ENCODE results near the gene TRIM29.
A peak's percentile ranks its signal among the peaks of the same experiment; 100 is the strongest.

Gene TRIM29

DNA sequence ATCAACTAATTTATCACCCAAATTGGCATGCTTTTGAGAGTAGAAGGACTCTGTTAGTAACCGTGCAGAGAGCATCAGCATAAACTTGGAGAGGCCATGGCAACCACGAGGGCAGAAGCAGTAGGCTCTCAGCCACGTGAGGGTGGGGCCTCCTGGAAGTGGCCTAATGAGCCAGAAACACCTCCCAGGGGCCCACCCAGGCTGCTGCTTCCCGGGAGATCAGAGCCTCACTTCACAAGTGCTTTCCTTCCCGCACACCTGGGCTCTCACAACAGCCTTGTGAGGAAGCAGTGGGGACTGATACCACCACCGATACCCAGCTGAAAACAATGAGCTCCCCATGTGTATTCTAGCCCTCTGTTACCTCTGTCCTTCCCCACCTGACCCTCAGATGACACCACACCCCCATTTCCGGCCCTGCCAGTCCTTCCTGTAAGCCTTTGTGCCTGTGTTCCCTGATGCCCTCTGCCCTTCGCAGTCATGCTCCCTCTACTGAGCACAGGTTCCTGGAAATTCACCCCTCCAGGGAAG, 17.0 kb downstream of the TRIM29 start:
- DNase-seq: no peak

DNA sequence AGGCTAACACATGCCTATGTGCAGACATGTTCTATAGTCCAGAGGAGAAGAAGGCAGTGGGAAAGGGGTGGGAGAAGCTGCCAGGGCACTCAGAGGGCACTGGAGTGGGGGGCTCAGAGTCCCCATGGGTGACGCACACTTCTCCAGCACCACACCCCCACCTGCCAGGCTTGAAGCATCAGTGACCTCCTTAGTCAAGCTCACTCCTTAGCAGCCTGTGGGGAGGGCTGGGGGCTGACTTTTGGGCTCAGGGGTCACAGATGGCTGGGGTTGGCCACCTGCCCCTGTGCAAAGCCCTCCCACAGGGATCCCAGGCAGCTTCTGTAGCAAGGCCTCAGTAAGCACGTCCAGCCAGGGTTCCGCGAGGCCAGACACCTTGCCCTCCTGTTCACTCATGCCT, 18.8 kb downstream of the TRIM29 start:
- no peak for DNase-seq

- DNase-seq: no peak
Measured at GRCh38 chr11:120117991-120118390, 19.9 kb downstream of the TRIM29 start.

DNA sequence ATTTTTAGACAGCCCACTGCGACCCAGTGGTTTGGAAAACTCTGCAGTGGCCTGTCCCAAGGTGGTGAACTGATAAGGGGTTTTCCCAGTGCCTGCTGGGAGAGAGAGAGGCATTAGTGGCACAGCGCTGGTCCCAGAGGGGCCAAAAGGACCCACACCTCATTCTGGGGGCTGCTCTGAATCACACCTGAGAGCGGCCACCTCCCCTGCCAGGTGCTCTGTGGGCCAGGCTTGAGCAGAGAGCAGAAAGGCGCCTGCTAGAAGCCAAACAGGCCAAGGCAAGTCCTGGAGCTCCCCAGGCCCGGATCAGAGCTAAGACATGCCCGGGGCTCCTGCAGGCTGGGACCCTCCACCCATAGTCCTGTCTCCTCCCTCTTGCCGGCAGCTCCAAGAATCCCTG, 20.9 kb downstream of the TRIM29 start:
- no peak for DNase-seq

DNA sequence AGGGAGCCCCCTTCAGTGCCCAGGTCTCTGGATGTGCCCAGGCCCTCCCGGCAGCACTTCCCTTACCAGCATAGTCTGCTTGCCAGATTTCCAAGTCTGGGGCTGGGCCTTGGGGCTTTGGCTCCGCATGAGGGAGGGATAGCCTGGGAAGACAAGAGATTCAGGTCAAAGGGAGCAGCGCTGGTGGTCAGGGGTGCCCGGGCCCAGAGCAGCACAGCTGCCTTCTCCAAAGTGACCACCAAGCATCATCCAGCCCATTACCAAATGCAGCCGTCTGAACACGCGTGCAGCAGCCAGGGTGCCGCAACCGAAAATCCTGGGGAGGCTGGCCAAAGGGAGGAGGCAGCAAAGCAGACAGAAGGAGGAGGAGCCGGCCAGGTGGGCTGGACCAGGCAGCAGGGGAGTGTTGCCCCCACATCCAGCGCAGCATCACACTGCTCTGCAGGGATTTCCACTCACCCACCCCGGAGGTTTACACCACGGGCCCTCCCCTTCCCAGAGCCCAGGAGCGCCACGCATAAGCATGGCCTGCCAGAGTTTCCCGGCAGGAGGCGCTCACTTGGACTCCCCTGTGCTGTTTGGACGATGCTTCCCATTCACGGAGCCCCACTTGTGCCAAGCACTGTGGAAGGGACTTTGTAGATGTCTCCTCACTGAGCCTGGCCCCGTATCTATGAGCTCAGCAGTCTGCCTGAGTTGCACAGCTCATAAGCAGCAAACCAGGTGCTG, 22.5 kb downstream of the TRIM29 start:
- no peak for DNase-seq

GRCh38 chr11:120112174-120112796, 25.6 kb downstream of the TRIM29 start:
- no peak for DNase-seq

GRCh38 chr11:120109531-120109930, 28.4 kb downstream of the TRIM29 start:
- no peak for DNase-seq

DNA sequence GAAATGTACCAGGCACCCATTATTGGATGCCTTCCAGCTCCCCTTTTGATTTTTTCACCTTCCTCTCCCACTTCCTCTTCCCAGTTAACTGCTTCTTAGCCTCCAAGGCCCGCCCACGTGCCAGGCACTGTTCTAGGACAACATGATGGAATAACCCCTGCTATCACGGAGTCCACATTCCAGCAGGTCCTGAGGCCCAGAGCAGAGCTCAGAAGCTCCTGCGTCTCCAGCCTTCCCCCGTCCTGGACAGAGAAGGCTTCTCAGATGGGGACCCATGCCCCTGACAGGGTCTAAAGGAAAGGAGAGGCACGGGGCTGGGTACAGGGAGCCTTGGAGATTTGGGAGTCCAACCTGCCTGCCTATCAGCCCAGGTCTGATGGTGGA, 29.1 kb downstream of the TRIM29 start:
- DNase-seq: no peak

DNA sequence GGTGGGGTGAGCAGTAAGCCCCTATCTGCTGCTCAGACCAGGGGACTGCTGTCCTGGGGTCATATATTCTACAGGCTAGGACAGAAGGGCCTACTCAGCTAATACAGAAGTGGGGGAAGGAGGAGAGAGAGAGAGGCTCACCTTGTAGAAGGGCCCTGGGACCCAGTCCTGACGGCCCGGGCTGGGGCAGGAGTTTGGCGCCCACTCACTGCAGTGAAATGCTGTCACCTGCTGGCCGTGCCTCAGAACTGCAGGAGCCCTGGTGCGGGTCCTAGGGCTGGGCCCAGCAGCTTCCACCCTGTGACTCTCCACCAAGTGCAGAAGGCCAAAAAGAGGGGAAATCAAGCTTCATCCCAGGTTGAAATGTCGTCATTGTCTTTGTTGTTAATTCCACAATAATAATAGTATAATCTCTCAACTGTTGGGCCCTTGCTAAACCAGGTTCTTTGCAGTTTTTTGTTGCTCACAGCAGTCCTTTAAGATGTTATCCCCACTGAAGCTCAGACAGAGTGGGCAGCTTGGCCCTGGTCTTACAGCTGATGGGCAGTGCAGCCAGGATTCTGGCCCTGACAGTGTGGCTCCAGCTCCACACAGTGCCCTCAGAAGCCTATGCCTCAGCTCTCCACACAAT, 29.6 kb downstream of the TRIM29 start:
- peak; percentile 23 for DNase-seq

GRCh38 chr11:120107692-120108091, 30.2 kb downstream of the TRIM29 start:
- DNase-seq: no peak

DNA sequence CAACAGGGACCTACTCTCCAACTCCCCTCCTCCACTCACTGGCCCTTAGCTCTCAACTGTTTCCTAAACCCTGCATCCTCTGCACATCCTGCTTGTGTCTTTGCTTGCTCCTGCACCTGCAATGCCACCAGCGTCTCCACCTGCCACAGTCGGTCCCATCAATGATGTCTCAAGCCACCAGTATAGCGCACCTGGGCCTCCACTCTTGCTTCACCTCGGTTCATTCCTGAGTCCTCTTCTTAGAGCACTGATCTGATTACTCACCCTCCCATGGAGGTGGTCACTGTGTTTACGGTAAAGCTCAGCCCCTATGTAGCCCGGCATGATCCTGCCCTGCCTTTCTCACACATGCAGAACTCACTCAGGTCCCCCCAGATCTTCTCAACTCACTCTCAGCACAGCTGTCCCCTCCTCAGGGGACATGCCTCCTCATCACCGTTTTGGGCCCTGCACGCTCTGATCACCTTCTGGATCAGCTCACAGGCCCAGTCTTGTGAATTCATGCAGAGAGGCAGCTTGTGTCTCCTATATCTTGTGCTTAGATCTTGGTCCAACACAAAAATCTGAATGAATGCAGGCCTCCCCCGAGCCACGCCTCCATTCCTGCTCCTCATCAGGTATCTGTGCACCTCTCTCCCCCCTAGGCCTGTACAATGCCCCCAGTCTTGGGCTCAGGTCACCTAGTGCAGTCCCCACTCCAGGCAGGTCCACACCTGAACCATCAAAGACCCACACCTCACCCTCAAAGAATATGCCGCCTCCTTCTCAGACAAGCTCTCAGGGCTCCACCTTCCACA, 31.4 kb downstream of the TRIM29 start:
- DNase-seq: no peak

- no peak for DNase-seq
Measured at GRCh38 chr11:120105576-120105975, 32.3 kb downstream of the TRIM29 start.

- DNase-seq: no peak
Measured at GRCh38 chr11:120104041-120104565, 33.8 kb downstream of the TRIM29 start.

DNA sequence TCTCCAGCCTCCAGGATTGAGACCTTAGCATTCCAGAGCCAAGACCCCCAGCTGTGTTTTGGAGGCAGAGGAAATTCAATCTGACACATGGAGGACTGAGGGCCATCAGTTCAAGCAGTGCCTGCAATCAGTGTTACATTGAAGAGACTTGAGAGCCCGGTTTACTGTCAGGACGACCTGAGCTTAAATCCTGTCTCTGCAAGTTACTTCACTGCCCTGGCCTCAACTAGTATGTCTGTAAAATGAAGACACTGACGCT, 35.1 kb downstream of the TRIM29 start:
- no peak for DNase-seq

GRCh38 chr11:120102050-120102863, 35.7 kb downstream of the TRIM29 start:
- no peak for DNase-seq

DNA sequence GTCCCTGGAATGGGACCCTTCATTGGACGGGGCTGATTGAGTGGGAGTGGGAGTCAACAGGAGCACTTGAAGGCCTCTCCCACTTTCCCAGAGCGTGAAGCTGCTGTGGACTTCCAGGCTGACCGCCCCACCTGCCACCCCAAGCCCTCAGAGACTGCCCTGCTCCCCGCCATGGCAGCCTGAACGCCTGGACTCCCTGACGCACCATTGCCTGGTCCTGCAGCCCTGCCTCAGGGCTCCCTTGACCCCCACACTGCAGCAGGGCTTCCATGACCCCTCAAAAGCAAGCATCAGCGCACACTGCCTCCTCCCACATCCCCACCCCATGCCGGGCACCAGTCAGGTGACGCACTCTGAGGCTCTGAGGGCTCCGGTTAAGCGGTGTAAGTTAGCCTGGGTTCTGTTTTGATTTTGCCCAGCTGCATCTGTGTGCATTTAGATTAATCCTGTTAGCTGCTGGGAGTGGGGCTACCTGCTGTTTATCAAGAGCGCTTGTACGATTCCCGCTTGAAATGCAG, 39.4 kb downstream of the TRIM29 start:
- DNase-seq: no peak

DNA sequence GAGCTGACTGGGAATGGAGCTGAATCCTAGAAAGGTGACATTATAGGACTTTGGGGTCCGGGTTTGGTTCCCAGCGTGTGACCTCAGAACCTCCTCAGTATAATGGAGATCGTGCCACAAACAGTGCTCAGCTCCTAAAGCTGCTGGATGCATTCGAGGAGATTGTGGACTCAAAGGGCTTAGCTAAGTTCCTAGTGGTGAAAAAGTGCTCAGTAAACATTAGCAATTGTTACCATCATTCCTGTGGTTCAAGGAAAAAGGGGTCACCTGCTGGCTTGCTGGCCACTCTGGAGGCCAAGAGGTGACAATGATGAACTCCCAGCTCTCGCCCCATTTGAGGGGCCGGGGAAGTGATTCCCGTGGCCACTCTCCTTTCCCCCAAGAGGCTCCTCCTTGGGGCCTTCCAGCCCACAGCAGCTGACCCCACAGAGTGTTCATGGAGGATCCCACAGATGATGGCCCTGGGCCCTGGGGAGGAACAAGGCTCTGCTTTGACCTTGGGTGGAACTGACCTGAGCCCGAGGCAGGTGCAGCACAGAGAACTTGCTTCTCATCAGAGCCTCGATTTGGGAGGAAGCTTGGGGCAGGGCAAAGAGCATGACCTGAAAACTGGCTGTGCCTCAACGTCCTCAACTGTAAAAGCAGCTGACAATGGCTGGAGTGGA, 40.1 kb downstream of the TRIM29 start:
- DNase-seq: no peak

DNA sequence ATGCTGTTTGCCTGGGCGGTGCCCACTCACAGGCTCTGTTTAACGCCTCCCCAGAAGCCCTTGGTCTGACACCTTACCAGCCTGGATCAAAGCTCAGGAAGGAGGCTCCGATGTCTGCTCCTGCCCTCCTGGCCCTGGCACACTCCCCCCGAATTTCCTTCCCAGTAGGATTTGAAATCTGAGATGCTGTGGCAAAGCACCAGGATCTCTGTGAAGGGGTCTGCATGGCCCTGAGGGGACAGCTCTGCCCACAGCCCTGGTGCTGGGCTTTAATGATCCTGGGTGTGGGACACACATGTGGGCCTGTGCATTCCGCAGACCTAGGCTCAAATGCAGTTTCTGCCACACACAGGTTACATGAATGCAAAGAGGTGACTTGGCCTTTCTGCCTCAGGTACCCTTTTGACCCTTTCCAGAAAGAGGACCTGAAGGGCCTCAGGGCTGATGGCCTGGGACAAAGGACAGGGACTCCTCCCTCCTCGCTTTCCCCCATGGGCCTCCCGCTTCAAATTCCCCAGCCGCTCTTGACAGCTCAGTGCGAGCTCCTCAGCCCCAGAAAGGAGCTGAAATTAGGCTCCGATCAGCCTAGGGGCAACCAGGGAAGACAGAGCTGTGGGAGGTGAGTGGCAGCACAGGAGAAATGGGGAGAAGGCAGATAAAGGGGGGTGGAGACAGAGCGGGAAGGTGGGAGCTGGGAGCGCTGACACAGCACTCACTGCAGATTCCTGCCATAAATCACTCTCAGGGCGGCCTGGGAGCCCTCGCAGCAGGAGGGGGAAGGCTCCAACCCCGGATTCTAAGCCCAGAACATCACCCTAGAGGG, 41.3 kb downstream of the TRIM29 start:
- DNase-seq: no peak

GRCh38 chr11:120095516-120095915, 42.4 kb downstream of the TRIM29 start:
- DNase-seq: no peak

DNA sequence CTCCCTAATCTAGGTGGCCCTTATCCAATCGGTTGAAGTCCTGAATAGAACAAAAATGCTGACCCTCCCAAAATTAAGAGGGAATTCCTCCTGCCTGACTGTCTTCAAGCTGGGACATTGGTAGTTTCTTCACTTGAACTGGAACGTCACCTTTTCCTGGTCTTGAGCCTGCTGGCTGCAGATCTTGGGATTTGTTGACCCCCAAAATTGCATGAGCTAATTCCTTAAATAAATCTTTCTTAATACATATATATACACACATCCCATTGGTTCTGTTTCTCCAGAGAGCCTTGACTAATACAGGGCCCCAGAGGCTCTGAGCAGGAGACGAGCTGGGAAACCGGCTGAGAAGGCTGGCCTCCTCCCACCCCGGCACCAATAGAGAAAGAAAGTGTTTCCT, 46.2 kb downstream of the TRIM29 start:
- DNase-seq: no peak

DNA sequence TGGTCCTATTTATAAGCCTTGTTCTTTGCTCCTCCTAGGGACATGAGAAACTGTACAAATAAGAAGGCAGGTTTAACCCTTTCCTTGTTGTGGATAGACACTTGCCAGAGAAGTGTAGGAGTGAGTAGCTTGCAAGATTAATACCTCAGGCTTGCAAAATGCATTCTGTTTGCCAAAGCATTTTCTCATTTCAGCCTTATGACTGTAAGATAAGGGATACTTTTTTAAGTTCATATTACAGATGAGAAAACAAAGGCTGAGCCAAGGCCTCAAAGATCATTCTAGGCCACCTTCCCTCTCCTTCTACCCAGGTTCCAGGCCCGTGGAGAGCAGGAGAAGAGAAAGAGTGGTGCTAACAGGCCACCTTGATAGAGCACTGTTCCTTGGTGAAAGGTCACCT, 46.8 kb downstream of the TRIM29 start:
- no peak for DNase-seq

Data from COR-L47 (cell line).